22Rv1 (cell line): ENCODE data around the gene MAP9.

ENCODE experiments used
- CTCF ChIP-seq: fragments of 450-650 bp; IDR thresholded peaks from 2 replicates; pipeline ENCODE4 v1.5.1; 2017; ENCODE audit warnings: mild to moderate bottlenecking
- ZFX ChIP-seq: fragments of 450-650 bp; IDR thresholded peaks from 2 replicates; pipeline ENCODE4 v1.6.1; 2017; ENCODE audit warnings: antibody characterized with exemption, borderline replicate concordance

- TF ChIP-seq CTCF (no peak), ZFX (no peak)
Observed at GRCh38 chr4:155338196-155338595, 38.6 kb downstream of the MAP9 start.
